Daoy (cell line): ENCODE measurements around the gene GSTA3. TPM values are rescaled to one million over a fixed set of nuclear protein-coding genes. Genes with fewer than 3 reads are reported as not detected.
"Not testable (repeated sequence)": the region's sequence is repeated elsewhere in the genome, so short reads cannot be mapped to it uniquely, and the experiment has no call there.

ENCODE experiments used
- DNase-seq: peaks from one replicate; pipeline ENCODE4 v3.0.0-alpha.2; 2015; ENCODE audit warnings: low read depth
- total RNA-seq: library from RNA; depleted of rRNA; stranded (reverse); fragments of >200 nt; shearing (Covaris generic); gene quantifications from 2 replicates; pipeline ENCODE4 v1.2.3, GENCODE V29; 2014; rRNA removed

The GSTA3 gene
- total RNA-seq, result not detected in 2 replicates

DNA sequence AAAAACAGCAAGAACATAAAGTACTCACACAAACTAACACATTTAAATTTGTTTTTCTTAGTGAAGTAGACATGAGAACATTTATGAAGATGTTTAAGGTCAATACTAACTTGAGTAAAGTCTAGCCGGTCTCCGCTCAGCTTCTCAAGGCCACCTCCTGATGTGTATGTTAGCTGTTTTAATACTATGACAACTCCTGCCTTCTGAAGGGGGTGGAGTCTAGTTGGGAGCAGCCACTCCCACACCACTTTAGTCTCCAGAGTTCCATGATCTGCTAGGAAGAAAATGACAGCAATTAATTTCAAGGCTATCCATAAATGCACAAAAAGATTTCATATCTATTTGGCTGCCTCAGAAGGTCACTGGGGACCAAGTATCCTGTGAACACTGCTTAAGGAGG, at the start of gene GSTA3:
Gene GSTA3, minus strand, starts transcription at position 168 of the 400 bp plus-strand sequence. CDS start 3,864 bp downstream, outside the sequence.
- DNase-seq, result no peak

DNA sequence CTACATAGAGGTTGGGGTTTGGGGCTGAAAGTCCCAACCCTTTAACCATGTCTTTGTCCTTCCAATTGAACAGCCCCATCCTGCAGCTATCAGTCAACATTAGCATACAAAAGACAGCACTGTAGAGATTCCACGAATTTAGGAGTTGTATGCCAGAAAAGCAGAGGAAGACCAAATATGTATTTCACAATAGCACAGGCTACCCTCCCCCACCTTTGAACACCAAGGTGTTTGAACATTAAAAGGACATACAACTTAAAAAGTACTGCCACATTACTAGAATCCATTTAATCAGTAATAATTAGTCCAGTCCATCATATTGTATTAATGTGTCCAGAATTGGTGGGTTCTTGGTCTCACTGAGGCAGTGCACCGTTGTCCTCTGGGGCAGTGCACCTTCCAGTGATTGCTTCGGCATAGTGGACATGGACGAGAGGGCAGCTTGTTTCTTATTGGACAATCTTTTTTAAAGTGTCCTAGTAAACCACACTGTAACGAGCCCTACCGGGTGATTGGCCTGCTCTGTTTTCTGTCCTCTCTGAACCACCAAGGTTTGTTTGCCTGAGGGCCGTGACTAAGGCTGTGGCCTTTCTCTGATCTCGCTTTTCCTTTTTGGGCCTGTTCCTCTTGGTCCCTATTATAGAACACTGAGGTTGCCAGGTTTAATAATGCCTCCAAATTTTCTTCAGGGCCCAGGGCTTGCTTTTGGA, 49.2 kb upstream of the GSTA3 start:
- no peak for DNase-seq

DNA sequence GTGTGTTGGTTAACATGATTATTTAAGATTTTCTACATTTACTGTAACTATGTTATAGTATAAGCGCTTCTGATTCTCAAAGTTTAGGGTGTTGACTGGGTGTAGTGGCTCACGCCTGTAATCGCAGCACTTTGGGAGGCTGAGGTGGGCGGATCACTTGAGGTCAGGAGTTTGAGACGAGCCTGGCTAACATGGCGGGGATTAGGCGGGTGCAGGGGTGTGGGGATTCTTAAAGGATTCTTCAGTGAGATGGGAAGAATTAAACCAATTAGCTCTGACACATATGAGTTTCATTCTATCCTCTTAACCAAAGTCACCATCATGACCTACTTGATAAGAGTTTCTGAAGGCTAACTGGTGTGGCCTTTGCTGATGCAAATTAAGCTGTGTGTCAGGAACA, 46.4 kb upstream of the GSTA3 start:
- DNase-seq, result no peak

DNA sequence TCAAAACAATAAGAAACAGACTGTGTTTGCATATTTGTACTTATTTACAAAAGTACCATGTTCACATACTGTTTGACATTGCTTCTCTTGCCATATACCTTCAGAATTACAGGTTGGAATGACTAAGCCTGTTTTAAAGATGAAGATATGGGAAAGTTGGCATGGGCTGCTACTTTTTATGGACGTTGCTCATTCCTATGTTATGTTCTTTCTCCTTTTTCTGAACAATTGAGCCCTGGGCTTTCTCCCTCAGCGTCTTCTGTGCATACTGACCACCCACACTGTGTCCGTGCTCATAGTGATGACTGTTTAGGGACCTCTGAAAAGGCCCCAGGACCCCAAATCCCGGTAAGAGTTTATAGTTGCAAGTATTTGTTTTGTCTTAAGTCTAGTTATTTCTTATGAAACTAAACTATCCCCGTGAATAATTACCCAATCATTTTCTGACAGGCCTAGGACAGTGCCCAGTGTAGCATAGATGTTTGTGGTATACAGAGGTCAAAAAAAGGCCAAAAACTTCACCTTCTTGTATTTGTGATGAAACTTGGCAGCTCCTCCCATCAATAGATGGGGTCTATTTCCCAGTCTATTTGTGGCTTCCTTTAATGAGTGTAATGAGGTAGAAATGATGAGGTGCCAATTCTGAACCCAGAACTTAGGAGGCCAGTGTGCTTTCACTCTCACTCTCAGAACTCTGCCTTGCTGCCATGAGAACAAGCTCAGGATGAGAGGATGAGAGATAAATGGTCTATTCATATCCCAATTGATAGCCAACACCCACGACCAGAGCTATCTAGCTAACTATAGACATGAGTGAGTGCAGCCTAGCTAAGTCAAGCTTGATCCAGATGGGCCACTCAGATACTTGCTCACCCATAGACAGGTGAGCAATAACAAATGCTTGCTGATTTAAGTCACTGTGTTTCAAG, 44.7 kb upstream of the GSTA3 start:
- DNase-seq, result no peak

DNA sequence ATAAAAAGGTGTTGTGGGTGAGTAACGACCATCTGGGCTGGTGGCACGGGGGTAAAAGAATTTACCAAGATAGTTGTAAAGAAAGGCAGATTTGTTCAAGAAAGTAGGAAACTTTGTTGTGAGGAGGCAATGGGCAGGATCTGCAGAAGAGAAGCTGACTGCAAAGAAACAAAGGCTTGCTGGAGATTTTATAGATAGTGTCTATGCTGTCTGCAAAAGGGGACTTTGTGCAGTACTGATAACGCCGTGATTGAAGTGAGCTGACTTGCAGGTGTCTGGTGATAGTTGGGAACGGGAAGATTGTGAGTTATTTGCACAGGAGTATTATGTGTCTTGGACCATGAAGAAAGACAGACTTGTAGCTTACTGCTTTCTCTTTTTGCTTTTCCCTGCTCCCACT, 36.8 kb upstream of the GSTA3 start:
- DNase-seq, result no peak

DNA sequence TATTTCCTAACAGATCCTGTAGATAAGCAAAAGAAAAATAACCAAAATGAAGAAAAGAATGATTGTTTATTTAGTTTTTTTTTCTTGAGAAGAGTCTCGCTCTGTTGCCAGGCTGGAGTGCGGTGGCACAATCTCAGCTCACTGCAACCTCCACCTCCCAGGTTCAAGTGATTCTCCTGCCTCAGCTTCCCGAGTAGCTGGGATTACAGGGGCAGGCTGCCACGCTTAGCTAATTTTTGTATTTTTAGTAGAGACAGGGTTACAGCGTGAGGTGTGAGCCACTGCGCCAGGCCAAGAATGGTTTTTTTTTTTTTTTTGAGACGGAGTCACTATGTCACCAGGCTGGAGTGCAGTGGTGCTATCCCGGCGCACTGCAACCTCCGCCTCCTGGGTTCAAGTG, 33.3 kb upstream of the GSTA3 start:
- DNase-seq, result not testable (repeated sequence)

DNA sequence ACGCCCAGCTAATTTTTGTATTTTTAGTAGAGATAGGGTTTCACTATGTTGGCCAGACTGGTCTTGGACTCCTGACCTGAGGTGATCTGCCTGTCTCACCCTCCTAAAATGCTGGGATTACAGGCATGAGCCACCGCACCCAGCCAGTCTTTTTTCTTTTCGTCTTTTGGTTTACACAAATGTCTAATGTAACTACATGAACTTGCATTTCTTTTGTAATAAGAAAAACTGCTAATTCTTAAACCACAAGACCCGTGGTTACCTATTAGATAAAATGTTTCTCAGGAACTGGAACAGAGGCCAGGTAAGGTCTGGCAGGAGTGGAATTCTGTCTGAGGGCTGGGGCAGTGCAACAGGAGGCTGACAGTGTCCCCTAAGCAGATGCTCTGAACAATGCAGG, 32.7 kb upstream of the GSTA3 start:
- no peak for DNase-seq

DNA sequence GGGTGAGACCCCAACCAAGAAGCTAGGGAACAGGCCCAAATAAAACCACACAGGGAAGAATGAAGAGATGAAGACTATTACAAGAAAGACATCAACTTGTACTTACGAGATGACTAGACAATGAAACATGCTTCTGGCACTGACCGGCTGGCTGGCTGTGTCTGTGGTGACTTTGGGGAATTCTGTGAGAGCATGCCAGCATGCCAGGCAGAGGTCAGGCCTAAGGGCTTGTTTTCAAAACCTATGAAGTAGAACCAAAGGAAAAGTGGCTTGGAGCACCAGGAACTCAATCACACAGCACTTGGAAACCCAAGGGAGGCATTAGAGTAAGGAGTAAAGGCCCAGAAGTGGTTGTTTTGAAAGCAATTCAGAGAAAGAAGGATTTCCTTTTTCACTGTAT, 28.4 kb upstream of the GSTA3 start:
- DNase-seq, result peak; percentile 24

DNA sequence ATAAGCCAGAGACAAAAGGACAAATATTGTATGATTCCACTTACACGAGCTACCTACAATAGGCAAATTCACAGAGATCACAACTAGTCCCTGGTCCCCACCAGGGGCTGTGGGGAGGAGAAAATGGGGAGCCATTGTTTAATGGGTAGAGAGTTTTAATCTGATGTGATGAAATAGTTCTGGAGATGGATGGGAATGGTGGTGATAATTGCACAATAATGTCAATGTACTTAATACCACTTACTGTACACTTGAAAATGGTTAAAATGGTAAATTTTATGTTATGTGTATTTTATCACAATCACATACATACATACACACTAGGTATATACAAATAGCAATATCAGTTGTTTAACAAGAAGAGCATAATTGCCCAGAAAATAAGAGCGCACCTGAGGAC, 24.3 kb upstream of the GSTA3 start:
- no peak for DNase-seq

DNA sequence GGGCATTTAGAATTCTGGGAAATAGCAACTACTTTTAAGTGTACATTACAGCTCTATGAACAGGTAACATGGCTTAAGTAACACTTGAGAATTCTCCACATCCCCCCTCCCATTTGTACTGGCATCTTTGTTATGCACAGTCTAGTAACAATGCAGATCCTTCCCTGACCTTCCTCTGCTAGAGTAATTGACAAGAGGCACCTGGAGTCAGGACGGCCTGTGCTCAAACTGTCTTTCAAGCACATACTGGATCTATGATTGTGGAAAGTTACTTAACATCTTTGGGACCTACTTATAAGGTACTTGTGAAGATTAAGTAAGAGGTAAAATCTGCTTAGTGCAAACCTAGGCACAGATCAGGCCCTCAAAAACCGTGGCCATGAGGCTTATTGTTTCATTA, 21.9 kb upstream of the GSTA3 start:
- no peak for DNase-seq

DNA sequence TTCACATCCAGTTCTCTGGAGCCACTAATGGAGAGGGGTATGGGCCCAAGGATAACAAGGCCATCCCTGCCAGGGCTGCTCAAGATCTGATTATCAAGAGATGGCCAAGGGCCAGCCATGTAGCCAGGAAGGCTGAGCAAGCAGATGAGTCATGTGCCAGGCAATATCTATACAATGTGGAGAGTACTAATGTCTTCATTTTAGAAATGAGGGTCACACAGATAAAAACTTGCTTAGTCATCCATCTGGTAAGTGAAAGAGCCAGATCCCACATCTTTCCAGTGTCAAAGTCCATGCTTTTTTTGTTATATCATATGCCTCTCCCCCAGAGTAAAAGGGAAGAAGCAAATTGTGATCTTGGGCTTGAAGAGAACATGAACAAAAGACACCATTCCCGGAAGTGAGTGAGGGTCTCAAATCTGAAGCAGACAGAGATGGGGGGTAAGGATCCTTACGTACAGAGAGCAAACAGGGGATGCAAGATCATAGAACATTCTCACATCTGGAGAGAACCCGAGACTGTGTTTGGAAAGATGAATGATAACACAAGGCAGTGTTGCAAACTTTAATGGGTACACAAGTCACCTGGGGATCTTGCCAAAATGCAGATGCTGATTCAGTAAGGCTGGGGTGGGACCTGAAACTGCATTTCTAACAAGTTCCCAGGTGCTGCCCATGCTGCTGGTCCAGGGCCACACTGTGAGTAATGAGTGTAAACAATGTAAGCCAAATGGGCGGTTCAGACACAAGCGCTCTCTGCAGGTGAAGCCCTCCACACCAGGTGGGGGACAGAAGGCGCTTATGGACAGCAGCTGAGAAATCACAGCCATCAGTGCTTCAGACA, 20.0 kb upstream of the GSTA3 start:
- DNase-seq, result peak; percentile 94

DNA sequence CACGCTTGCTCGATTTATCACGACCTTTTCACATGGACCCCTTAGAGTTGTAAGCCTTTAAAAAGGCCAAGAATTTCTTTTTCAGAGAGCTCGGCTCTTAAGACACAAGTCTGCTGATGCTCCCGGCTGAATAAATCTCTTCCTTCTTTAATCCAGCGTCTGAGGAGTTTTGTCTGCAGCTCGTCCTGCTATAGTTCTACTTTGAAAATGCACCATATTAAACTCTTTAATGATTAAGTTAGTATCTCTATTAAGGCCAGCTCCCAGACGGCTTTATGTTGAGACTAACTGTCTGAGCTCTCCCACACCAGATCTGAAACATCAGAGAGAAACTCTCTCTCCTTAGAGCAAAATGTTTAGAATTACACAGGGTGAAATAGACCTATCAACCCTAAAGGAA, 18.0 kb upstream of the GSTA3 start:
- no peak for DNase-seq

DNA sequence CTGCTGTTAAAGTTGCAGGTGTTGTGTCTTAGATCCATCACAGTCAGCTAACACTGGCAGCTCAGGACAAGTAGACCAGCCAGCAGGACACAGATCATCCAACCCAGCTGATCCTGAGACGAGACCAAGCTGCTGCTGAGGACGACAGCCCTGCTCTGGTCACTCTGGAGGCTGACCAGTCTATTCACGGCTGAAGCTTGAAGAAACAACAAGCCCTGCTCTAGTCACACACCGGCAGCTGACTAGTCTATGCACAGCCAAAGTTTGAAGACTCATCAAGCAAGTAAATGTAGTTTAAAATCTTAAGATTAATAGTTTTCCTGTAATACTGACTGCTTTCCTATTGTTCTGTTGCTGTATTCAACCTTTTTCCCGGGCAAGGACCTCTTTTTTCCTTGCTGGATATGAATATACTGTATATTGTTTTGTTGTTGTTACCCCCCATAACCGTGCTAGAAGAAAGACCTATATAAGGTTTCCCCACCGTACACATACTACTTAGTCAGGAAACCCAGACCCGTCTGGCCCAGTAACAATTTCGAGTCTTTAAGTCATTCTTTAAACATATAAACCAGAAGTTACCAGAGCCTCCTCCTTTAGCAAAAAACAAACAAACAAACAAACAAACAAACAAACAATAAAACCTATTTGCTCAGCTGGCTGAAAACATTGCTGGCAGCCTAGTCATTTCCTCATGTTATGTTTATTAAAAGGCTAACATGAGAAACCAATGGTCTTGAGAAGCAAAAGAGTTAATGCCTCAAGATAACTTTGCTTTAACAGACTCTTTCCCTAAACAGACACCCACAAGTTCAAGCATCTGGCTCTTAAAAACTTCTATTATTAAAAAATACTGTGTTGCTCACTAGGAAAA, 16.7 kb upstream of the GSTA3 start:
- no peak for DNase-seq

DNA sequence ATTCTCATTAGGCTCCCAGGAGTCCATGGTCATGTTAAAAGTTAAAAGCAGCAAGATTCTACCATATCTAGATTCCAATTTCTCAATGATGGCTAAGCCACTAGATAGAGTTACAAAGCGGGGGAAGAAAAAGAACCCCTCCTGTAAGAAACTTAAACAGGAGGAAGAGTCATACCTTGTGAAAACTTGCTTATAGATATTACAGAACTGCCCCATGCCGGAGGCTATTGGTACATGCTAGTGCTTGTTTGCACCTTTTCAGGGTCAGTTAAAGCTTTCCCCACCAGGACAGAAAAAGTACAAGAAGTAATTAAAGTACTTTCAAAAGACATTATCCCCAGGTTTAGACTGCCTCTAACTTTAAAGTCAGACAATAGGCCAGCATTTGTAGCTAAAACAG, 15.5 kb upstream of the GSTA3 start:
- no peak for DNase-seq

DNA sequence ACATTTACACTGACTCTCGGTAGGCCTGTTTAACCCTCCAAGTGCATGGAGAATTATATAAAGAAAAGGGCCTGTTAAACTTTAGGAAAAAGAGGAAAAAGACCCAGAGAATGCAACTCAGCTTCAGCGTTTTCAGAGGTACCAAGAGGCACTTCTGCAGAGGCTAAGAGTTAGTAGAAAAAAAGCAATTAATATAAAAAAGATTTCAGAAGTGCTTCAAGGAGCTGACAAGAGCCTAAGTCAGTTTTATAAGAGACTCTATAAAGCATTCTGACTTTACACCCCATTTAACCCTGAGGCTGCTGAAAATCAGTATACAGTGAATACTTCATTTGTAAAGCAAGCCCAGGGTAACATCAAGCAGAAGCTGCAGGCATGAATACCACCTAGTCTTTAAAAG, 14.2 kb upstream of the GSTA3 start:
- DNase-seq, result not testable (repeated sequence)

DNA sequence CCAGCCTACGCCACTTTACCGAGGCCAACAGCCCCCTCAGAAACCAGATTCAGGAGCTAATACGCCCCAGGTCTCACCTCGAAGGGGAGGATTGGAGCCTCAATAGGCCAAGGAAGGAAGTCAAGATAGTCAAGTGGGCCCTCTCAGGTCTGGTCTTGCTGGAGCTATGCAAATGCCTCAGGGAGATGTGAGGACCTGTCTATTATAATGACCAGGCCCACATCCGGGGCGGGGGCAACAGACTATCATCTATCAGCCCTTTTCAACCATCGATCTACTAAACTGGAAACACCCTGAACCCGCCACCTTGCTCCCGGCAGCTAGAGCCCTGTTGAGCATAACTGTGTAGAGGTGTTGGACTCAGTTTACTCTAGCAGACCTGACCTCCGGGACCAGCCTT, 12.7 kb upstream of the GSTA3 start:
- no peak for DNase-seq

DNA sequence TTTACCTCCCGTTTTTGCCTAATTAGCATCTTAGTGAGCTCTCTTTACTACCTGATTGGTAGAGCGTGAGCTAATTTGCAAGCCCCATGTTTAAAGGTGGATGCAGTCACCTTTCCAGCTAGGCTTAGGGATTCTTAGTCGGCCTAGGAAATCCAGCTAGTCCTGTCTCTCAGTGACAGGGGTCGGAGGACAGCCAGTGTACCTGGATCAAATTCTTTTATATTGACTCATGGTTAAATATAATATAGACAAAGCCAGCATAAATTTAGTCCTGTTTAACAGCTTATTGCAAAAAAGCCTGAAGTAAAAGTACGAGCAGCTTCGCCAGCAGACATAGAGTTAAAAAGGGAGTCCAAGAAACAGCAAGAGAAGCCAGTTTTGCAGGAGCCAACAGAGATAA, 12.2 kb upstream of the GSTA3 start:
- no peak for DNase-seq

DNA sequence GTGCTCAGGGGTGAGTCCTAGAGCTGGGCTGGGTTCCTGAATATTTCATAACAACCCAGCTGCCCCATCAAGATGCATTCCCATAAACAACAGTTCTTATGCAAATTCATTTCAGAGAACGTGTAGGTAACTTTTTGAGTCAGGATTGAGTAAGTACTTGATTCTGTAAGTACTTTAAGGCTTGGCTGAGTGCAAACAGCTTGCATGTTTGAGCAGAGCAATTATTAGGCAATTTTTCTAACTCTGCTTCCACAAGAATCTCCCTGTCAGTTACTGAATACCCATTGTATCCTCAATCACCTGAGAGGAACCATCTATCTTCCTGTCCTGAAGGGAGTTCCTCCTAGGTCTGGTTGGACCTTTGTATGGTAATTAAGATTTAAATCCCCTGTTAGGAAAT, 10.0 kb upstream of the GSTA3 start:
- DNase-seq, result not testable (repeated sequence)

DNA sequence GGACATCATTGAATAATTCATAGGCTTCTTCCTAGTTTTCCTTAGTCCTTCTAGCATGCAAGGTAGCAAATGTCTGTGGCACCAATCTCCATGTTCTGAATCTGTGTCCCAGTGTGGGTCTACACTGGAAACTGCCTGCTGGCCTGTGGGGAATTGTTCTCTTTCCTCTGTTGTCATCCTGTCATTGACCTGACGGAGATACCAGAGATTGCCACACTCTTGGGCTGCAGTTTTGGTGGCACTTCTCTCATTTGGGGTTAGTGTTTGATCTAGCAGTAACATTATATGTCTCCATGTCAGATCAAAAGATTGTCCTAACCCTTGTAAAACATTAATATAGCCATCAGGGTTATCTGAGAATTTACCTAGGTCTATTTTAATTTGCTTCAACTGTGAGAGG, 9.3 kb upstream of the GSTA3 start:
- DNase-seq, result not testable (repeated sequence)

DNA sequence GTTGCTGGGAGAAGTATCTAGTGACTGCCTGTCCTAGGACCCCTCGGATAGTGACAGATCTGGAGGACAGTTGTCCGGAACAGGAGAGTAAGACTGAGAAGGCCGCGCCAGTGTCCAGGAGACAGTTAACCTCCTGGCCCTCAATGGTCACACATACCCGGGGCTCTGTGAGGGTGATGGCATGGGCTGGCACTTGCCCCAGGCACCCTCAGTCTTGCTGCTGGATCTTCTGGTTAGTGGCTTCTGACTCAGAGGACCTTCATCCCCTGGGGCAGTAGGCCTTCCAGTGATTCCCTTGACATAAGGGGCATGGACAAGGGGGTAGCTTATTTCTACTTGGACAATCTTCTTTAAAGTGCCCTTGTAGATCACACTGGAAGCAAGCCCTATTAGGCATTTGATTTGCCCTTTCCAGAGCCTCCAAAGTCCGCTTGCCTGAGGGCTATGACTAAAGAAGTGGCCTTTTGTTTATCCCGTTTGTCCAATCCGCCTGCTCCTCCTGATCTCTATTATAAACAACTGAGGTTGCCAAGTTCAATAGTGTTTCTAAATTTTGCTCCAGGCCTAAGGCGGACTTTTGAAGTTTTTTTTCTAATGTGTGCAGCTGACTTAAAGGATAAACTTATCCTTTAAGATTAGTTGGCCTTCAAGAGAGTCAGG, 8.7 kb upstream of the GSTA3 start:
- peak; percentile 58 for DNase-seq

DNA sequence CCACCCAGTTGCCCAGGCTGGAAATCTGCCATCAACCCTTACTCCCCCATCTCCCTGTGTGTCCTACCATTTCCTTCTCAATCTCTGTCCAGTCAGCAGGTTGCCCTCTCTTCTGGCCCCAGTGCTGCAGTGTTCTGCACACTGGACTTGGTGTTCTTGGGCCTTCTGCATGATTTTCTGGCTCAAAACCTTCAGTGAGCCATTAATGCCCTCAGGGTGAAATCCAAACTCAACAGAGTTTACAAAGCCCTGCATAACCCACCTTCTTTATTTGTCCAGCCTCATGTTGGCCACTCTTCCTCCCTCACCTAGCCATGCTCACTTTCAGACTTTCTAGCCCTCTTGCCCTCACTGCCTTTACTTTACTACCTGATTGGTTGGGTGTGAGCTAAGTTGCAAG, 5.0 kb upstream of the GSTA3 start:
- no peak for DNase-seq
